Breast epithelium (tissue), 3 donors: ENCODE measurements around the gene TMCC2.

Experiments used
- CTCF ChIP-seq, 3 donors: fragments of 450-650 bp; IDR thresholded peaks; one replicate each; pipeline ENCODE4 v1.5.1; 2016 to 2017; ENCODE audit warnings: antibody characterized with exemption in 3 of 3, mild to moderate bottlenecking in 3 of 3, moderate library complexity in 3 of 3
- POLR2A ChIP-seq: fragments of 450-650 bp; IDR thresholded peaks from one replicate; pipeline ENCODE4 v1.6.1; 2016; ENCODE audit warnings: antibody characterized with exemption, mild to moderate bottlenecking, moderate library complexity

- TF ChIP-seq CTCF (IDR thresholded peaks at IDR 0.05) (no peak), POLR2A (no peak)
Observed at GRCh38 chr1:205274041-205274691, 46.4 kb downstream of the TMCC2 start.
